KBM-7 (cell line): ENCODE measurements around the gene TAF10.

ENCODE experiments used
- DNase-seq: peaks from one replicate; pipeline ENCODE4 v3.0.0-alpha.2; 2015
- in situ Hi-C: fragments of 300-500 bp; cut with MboI; formaldehyde crosslinking; loops from 2 replicates; pipeline ENCODE4 v1.14.3; 2020; ENCODE audit warnings: low sequenced_read_pairs, low pct_unique_long_range_greater_than_20kb, mixed read lengths

TAF10 gene

GRCh38 chr11:6646071-6646470 is 34.1 kb upstream of the TAF10 start:
- in situ Hi-C loops, result no loop called here
- DNase-seq, result no peak

- in situ Hi-C loops, result no loop called here
- DNase-seq, result no peak
Observed at GRCh38 chr11:6642957-6643356, 30.9 kb upstream of the TAF10 start.

GRCh38 chr11:6640985-6641701 is 29.1 kb upstream of the TAF10 start:
- no peak for DNase-seq
- in situ Hi-C loops, result no loop called here

DNA sequence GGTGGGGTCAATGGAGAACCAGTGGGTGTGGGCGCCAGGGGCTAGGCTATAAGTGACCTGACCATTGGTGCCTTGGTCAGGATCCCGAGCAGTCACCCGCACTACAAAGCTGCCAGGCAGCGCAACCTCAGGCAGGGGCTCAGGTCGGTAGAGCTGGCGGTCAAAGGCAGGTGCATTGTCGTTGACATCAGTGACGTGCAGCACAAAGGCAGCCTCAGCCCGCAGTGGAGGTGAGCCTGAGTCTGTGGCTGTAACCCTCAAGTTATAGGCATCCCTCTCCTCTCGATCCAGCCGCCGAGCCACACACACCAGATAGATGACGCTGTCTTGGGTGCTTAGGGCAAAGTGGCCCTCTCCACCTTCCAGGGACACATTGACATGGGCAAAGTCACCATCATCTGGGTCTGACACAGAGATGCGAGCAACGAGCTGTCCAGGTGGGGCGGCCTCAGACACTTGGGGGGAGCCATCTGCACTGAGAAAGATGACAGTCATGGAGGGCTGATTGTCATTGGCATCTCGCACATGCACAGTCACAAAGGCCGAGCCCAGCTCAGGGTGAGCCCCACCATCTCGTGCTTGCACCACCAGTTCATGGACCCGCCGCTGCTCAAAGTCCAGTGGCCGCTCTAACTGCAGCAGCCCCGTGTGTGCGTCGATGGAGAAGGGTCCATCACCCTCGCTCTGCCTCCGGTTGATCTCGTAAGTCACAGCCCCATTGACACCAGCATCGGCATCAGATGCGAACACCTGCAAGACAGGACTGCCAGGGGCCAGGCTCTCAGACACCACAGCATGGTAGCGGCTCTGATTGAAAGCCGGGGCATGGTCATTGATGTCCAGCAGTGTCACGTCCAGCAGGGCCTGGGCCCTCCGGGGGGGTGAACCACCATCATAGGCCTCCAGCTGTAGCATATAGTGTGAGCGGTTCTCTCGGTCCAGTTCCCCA is 28.3 kb upstream of the TAF10 start:
- DNase-seq, result no peak

DNA sequence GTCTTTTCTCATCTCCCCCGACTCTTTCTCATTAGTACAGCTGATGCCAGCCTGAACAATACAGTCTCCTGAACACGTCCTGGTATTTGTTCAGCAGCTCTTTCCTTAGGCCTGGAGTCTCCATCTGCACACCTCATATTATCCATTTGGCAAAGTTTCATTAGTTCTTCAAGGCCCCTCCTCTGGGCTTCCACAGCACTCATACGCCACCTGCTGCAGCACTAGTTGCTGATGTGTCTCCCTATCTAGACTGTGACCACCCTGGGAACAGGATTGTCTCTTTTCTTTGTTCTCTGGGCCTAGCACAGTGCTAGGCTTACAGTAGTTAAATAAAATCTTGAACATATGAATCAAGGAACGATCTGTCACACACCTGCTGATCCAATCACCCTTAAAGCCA is 26.4 kb upstream of the TAF10 start:
- in situ Hi-C loops, result no loop called here
- DNase-seq, result no peak

More for the DNA sequence above, 28.3 kb upstream of the TAF10 start:
- in situ Hi-C loops, result no loop called here

DNA sequence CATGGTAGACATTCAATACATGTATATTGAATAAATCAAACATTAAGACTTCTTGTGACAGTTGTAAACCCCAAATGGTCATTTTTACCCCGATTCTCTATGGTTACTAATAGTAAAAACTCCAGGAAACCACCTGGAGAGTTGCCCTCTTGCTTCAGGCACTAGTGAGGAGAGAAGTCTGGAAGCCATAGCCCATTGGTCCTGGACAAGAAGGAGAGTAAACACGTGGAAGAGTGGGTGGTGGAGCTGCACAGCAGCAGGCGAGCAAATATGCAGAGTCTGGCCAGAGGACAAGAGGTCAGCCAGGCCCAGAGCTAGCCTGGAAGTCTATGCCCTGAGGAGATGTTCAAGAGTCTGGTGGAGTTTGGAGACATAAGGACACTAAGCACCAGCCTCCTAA is 25.9 kb upstream of the TAF10 start:
- in situ Hi-C loops, result no loop called here
- no peak for DNase-seq

GRCh38 chr11:6636480-6636879 is 24.5 kb upstream of the TAF10 start:
- no peak for DNase-seq
- in situ Hi-C loops, result no loop called here

- DNase-seq, result peak; percentile 84
- in situ Hi-C loops, result no loop called here
Observed at GRCh38 chr11:6635082-6635932, 23.3 kb upstream of the TAF10 start.

- no peak for DNase-seq
- in situ Hi-C loops, result no loop called here
Observed at GRCh38 chr11:6634534-6634933, 22.5 kb upstream of the TAF10 start.

DNA sequence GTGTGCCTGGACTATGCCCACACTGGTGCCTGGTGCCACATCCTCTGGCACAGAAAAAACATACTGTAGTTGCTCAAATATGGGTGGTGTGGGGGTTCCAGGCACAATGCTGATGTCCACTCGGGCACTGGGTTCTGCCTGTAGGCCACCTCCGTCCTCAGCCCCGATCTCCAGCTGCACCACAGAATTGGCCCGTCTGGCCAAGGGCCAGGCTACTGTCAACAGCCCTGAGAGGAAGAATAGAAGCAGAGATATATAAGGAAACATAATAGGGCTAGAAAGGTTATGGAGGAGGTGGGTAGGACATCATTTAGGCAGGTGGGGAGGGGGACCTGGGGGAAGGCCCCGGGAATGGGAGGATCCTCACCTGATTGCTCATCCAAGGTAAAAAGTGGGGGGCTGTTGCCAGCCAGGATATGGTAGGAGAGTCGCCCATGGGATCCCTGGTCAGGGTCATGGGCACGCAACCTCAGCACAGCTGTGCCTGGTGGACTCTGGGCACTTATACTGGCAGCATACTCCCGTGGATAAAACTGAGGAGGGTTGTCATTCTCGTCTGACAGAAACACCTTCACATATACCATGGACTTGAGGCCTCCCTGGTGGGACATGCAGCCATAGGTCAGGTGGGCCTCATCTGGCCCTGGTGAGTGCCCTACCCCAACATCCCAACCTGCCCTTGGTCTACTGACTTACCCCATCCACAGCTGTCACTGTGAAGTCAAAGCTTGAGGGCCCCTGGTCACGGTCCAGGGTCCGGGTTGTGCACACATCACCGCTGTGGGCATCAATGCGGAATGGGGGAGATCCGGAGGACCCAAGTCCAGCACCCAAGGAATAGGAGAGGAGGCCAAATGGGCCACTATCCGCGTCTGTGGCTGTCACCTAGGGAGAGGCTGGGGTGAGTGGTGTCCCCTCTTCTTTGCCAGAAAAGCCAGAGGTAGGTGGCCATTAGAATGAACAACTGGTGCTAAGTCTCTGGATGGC is 21.7 kb upstream of the TAF10 start:
- in situ Hi-C loops, result no loop called here
- no peak for DNase-seq

- in situ Hi-C loops, result no loop called here
- DNase-seq, result no peak
Observed at GRCh38 chr11:6632116-6633073, 20.4 kb upstream of the TAF10 start.

DNA sequence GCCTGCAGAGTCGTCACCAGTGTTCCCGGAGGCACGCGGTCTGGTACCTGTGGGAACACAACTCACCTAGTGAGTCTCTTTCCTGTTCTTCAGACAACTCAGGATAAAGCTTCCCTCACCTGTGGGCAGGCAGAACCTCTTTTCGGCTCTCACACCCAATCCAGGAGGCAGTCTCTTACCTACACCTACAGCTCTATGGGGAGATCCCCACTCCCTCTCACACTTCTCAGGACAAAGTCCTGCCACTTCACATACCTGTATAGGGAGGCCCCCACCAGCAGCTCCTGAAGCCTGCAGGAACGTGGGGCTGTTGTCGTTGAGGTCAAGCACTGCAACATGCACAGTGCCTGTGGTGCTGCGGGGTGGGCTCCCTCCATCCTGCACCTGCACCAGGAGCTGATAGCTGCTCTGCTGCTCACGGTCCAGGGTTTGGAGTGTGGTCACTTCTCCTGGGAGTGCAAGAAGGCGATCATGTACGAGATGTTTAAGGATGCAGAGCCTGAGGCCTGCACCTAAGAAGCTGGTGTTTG is 19.4 kb upstream of the TAF10 start:
- DNase-seq, result no peak
- in situ Hi-C loops, result no loop called here

- in situ Hi-C loops, result no loop called here
- DNase-seq, result no peak
Observed at GRCh38 chr11:6630632-6631291, 18.7 kb upstream of the TAF10 start.

GRCh38 chr11:6629892-6630631 is 18.0 kb upstream of the TAF10 start:
- in situ Hi-C loops, result no loop called here
- no peak for DNase-seq

DNA sequence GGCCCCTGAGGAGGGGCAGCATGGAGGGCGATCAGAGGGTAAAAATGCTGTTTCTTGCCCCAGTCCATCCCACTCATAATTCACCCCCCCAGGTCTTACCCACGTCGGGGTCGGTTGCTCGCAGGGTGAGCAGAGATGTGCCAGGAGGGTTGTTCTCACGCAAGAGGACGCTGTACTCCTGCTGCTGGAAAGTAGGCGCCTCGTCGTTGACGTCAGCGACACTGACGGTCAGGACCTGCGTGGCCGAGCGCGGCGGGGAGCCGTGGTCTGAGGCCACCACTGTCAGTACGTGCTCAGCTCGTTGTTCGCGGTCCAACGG is 17.5 kb upstream of the TAF10 start:
- no peak for DNase-seq
- in situ Hi-C loops, result no loop called here

GRCh38 chr11:6628526-6628925 is 16.5 kb upstream of the TAF10 start:
- no peak for DNase-seq
- in situ Hi-C loops, result no loop called here
